CD4-positive, alpha-beta T cell (primary cell): ENCODE measurements around the gene MACROD2. TPM values are rescaled to one million over a fixed set of nuclear protein-coding genes. Genes with fewer than 3 reads are reported as not detected.

Experiments
- ATAC-seq: fragments of 200-7000 bp; cut with Tn5 transposase; one replicate; pipeline ENCODE4 v1.10.0; 2022; ENCODE audit warnings: mild to moderate bottlenecking; ENCODE audit not compliant: poor library complexity
- CTCF ChIA-PET: fragments of 350-600 bp; sonication (Branson Sonifier 250); formaldehyde crosslinking; loops from one replicate; lab custom pipeline; 2021; ENCODE audit warnings: antibody characterized with exemption, inconsistent platforms; lab: Charles Lee
- POLR2A ChIA-PET: fragments of 350-600 bp; sonication (Branson Sonifier 250); formaldehyde crosslinking; loops from one replicate; lab custom pipeline; 2021; ENCODE audit warnings: antibody characterized with exemption, inconsistent platforms; lab: Charles Lee
- DNase-seq, 14 experiments: peaks; one replicate each; pipeline ENCODE4 v3.0.0-alpha.2; 2013 to 2020; ENCODE audit warnings: mixed read lengths in 2 of 14
- H3K27ac ChIP-seq, 2 donors: one replicate each; pipeline versions ENCODE4 v1.5.1 to v1.7.0; 2013; ENCODE audit warnings: low read length in 2 of 2, low read depth in 1 of 2, mild to moderate bottlenecking in 1 of 2
- H3K27me3 ChIP-seq, 2 experiments: 1 replicate in 1 of 2; 2 replicates in 1 of 2; pipeline versions ENCODE4 v1.6.1 to v1.7.0; 2013; ENCODE audit warnings: low read length in 2 of 2, control low read depth in 1 of 2, mild to moderate bottlenecking in 1 of 2, moderate library complexity in 1 of 2; ENCODE audit not compliant: insufficient read depth in 2 of 2, control insufficient read depth in 1 of 2
- H3K36me3 ChIP-seq: one replicate; pipeline ENCODE4 v1.6.1; 2013; ENCODE audit warnings: low read length, control low read depth; ENCODE audit not compliant: insufficient read depth
- H3K4me1 ChIP-seq: one replicate; pipeline ENCODE4 v1.6.1; 2013; ENCODE audit warnings: low read length, control low read depth; ENCODE audit not compliant: insufficient read depth
- H3K4me3 ChIP-seq: one replicate; pipeline ENCODE4 v1.5.1; 2013; ENCODE audit warnings: mild to moderate bottlenecking, low read length, moderate library complexity
- H3K9me3 ChIP-seq, 2 experiments: 1 replicate in 1 of 2; 2 replicates in 1 of 2; pipeline versions ENCODE4 v1.6.1 to v1.7.0; 2013; ENCODE audit warnings: low read length in 2 of 2, mild to moderate bottlenecking in 2 of 2, control low read depth in 1 of 2, moderate library complexity in 1 of 2; ENCODE audit not compliant: control insufficient read depth in 1 of 2, insufficient read depth in 1 of 2
- H3K27ac Mint-ChIP-seq: one replicate; pipeline ENCODE4 v1.8.0; 2020; ENCODE audit warnings: mixed read lengths
- H3K27me3 Mint-ChIP-seq: one replicate; pipeline ENCODE4 v1.8.0; 2021; ENCODE audit warnings: mixed read lengths
- H3K36me3 Mint-ChIP-seq: one replicate; pipeline ENCODE4 v1.8.0; 2021; ENCODE audit warnings: low read depth, mixed read lengths
- H3K4me1 Mint-ChIP-seq: one replicate; pipeline ENCODE4 v1.8.0; 2021; ENCODE audit warnings: low read depth, mixed read lengths
- H3K4me3 Mint-ChIP-seq: one replicate; pipeline ENCODE4 v1.8.0; 2020; ENCODE audit warnings: mild to moderate bottlenecking, mixed read lengths
- H3K9me3 Mint-ChIP-seq: one replicate; pipeline ENCODE4 v1.8.0; 2020; ENCODE audit warnings: mixed read lengths
- CTCF ChIP-seq: fragments of 200-600 bp; IDR thresholded peaks from one replicate; pipeline ENCODE4 v1.8.0; 2022; ENCODE audit warnings: antibody characterized with exemption, mild to moderate bottlenecking
- intact Hi-C, 2 experiments: fragments of 100-400 bp; cut with DNase I in 1 of 2; cut with micrococcal nuclease in 1 of 2; formaldehyde crosslinking; loops; one replicate each; pipeline versions ENCODE4 v1.15.1 to v1.9.0; 2023 to 2025; cut with DNase I, micrococcal nuclease
- total RNA-seq, 174 experiments: library from RNA in 2 of 174; stranded (reverse) in 2 of 174; gene quantifications; one replicate each; pipeline ENCODE4 v1.2.3 and lab custom pipeline; 2021 to 2026

Gene MACROD2
- total RNA-seq, 2 experiments from 2014 or later: not detected

GRCh38 chr20:14478126-14478525 lies 482.8 kb downstream of the MACROD2 start:
- no peaks in the 10 kb centered on the region for H3K36me3 Mint-ChIP-seq
- no peak overlapping the region for H3K4me3 Mint-ChIP-seq
- Histone ChIP-seq H3K36me3 (no peaks in the 10 kb centered on the region), H3K27ac (no peak overlapping the region), H3K27me3 (no peaks in the 10 kb centered on the region), H3K9me3 (peaks cover 0 to 7% of the 10 kb centered on the region in 2 experiments), H3K4me3 (no peak overlapping the region), H3K4me1 (no peaks in the 10 kb centered on the region)
- H3K27ac Mint-ChIP-seq: no peak overlapping the region
- ChIA-PET CTCF (no interaction called here), POLR2A (no interaction called here)
- ATAC-seq (no peak), DNase-seq (no peak)
- intact Hi-C loops: loop anchor here in 1 of 2 experiments (10.0 kb wide), 1 partner anchor 57 kb away; no protein-coding TSS in a partner anchor
- TF ChIP-seq CTCF: no peak
- H3K9me3 Mint-ChIP-seq: peaks cover 12% of the 10 kb centered on the region
- H3K4me1 Mint-ChIP-seq: no peaks in the 10 kb centered on the region
- no peaks in the 10 kb centered on the region for H3K27me3 Mint-ChIP-seq

- no peaks in the 10 kb centered on the region for H3K4me1 ChIP-seq
- Mint-ChIP-seq H3K4me3 (no peak overlapping the region), H3K36me3 (no peaks in the 10 kb centered on the region), H3K4me1 (no peaks in the 10 kb centered on the region), H3K9me3 (peaks cover 17% of the 10 kb centered on the region), H3K27ac (no peak overlapping the region), H3K27me3 (no peaks in the 10 kb centered on the region)
- no peak for TF ChIP-seq CTCF
- no peak overlapping the region for H3K27ac ChIP-seq
- POLR2A ChIA-PET: no interaction called here
- intact Hi-C loops: no loop called here
- DNase-seq (no peak), ATAC-seq (no peak)
- no peaks in the 10 kb centered on the region for H3K27me3 ChIP-seq
- CTCF ChIA-PET: no interaction called here
- H3K36me3 ChIP-seq: no peaks in the 10 kb centered on the region
- no peak overlapping the region for H3K4me3 ChIP-seq
- peaks cover 0 to 11% of the 10 kb centered on the region in 2 experiments for H3K9me3 ChIP-seq
Observed at GRCh38 chr20:14481863-14482262, 486.5 kb downstream of the MACROD2 start.

- Mint-ChIP-seq H3K4me1 (no peaks in the 10 kb centered on the region), H3K27me3 (no peaks in the 10 kb centered on the region), H3K36me3 (no peaks in the 10 kb centered on the region), H3K27ac (no peak overlapping the region), H3K4me3 (no peak overlapping the region), H3K9me3 (peaks cover 8% of the 10 kb centered on the region)
- Histone ChIP-seq H3K27ac (no peak overlapping the region), H3K4me1 (no peaks in the 10 kb centered on the region), H3K27me3 (no peaks in the 10 kb centered on the region), H3K9me3 (peaks cover 0 to 8% of the 10 kb centered on the region in 2 experiments), H3K4me3 (no peak overlapping the region), H3K36me3 (no peaks in the 10 kb centered on the region)
- no peak for DNase-seq
- POLR2A ChIA-PET: no interaction called here
- intact Hi-C loops: no loop called here
- ATAC-seq: no peak
- CTCF ChIA-PET: no interaction called here
- no peak for TF ChIP-seq CTCF
Observed at GRCh38 chr20:14488212-14488611, 492.9 kb downstream of the MACROD2 start.
